Upper lobe of left lung (tissue), 4 donors: Measurements from ENCODE around the gene MAN1A2.

Source experiments
- EP300 ChIP-seq, 4 donors: sonication (generic); formaldehyde crosslinking; IDR thresholded peaks; one replicate each; pipeline ENCODE4 v1.5.1; 2017; ENCODE audit warnings: antibody characterized with exemption in 4 of 4, control low read depth in 2 of 4
- POLR2A ChIP-seq, 4 donors: fragments of 450-650 bp; IDR thresholded peaks; one replicate each; pipeline ENCODE4 v1.5.1; 2016 to 2017; ENCODE audit warnings: antibody characterized with exemption in 4 of 4, mild to moderate bottlenecking in 2 of 4
- POLR2AphosphoS5 ChIP-seq, 2 donors: sonication (generic); formaldehyde crosslinking; IDR thresholded peaks; one replicate each; pipeline ENCODE4 v1.5.1; 2017; ENCODE audit warnings: antibody characterized with exemption in 2 of 2
- TF ChIP-seq, protein P1 (sequence below), 6 experiments: fragments of 450-650 bp in 4 of 6; fragments of 200-600 bp in 2 of 6; sonication (generic) in 2 of 6; IDR thresholded peaks; one replicate each; pipeline ENCODE4 v1.5.1; 2016 to 2019; ENCODE audit warnings: antibody characterized with exemption in 6 of 6

DNA sequence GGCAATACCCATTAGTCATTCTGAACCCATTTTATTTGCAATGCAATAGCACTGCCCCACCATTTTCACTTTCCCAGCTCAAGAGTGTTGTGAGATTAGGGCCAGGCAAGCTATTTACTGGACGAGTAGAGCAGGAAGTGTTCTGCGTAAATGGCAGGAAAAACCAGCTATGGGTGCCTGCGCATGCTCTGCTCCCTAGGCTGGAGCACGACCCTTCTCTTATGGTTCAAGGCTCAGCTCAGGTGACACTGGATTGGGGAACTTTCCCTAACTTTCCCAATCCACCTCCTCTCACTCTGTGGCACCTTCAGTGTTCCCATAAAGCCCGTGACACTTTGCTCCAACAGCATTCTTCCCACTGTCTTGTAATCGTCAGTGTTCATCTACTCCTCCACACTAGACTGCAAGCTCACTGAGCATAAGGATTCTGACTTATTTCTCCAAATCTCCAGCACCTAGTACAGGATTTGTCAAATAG lies 3.6 kb upstream of the MAN1A2 start:
- TF ChIP-seq, protein P1, sequence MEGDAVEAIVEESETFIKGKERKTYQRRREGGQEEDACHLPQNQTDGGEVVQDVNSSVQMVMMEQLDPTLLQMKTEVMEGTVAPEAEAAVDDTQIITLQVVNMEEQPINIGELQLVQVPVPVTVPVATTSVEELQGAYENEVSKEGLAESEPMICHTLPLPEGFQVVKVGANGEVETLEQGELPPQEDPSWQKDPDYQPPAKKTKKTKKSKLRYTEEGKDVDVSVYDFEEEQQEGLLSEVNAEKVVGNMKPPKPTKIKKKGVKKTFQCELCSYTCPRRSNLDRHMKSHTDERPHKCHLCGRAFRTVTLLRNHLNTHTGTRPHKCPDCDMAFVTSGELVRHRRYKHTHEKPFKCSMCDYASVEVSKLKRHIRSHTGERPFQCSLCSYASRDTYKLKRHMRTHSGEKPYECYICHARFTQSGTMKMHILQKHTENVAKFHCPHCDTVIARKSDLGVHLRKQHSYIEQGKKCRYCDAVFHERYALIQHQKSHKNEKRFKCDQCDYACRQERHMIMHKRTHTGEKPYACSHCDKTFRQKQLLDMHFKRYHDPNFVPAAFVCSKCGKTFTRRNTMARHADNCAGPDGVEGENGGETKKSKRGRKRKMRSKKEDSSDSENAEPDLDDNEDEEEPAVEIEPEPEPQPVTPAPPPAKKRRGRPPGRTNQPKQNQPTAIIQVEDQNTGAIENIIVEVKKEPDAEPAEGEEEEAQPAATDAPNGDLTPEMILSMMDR (IDR thresholded peaks at IDR 0.05): no peak
- TF ChIP-seq POLR2A (IDR thresholded peaks at IDR 0.05) (peak in 1 of 4 donors; percentile 12), POLR2AphosphoS5 (IDR thresholded peaks at IDR 0.05) (no peak), EP300 (IDR thresholded peaks at IDR 0.05) (no peak)
